Cardiac muscle cell (in vitro differentiated cells and primary cell): ENCODE data around the gene ELF4. TPM values are rescaled to one million over a fixed set of nuclear protein-coding genes. Genes with fewer than 3 reads are reported as not detected.

Source experiments
- DNase-seq, 2 donors: peaks; one replicate each; pipeline versions ENCODE4 v3.0.0 to v3.0.0-alpha.2; 2010 to 2017; ENCODE audit warnings: low read depth in 1 of 2, low spot score in 1 of 2
- H3K27ac ChIP-seq: fragments of 200-600 bp; sonication (generic); 2 replicates; pipeline ENCODE4 v1.5.1; 2016
- H3K27me3 ChIP-seq: fragments of 200-600 bp; sonication (generic); 2 replicates; pipeline ENCODE4 v1.6.0; 2016; ENCODE audit warnings: control low read depth
- H3K36me3 ChIP-seq: fragments of 200-600 bp; sonication (generic); 2 replicates; pipeline ENCODE4 v1.5.1; 2016; ENCODE audit warnings: control low read depth
- H3K4me1 ChIP-seq: fragments of 200-600 bp; sonication (generic); 2 replicates; pipeline ENCODE4 v1.8.1; 2017; ENCODE audit warnings: low read depth, mild to moderate bottlenecking, mixed run types
- H3K4me3 ChIP-seq: fragments of 200-600 bp; sonication (generic); 2 replicates; pipeline ENCODE4 v1.5.1; 2016; ENCODE audit warnings: mild to moderate bottlenecking
- H3K9me3 ChIP-seq: fragments of 200-600 bp; sonication (generic); 2 replicates; pipeline ENCODE4 v1.5.1; 2017; ENCODE audit warnings: low read depth, mild to moderate bottlenecking, control low read depth
- polyA plus RNA-seq: library from polyadenylated mRNA; unstranded; fragments of >200 nt; fragmentation: Nextera tagmentation; extraction: Ambion mirVana; gene quantifications from 2 replicates; pipeline ENCODE4 v1.2.1, GENCODE V29; 2016
- total RNA-seq: library from RNA; depleted of rRNA; stranded (reverse); fragments of >200 nt; gene quantifications from 2 replicates; pipeline ENCODE4 v1.2.3, GENCODE V29; 2016
- TF ChIP-seq, protein P1 (sequence below): IDR thresholded peaks from 2 replicates; pipeline ENCODE4 v1.5.1; 2012; ENCODE audit warnings: low read depth, mild to moderate bottlenecking, low read length

ELF4 gene
- total and polyA plus RNA-seq, 2 experiments from 2014 or later = 0.88 to 1.8 TPM

DNA sequence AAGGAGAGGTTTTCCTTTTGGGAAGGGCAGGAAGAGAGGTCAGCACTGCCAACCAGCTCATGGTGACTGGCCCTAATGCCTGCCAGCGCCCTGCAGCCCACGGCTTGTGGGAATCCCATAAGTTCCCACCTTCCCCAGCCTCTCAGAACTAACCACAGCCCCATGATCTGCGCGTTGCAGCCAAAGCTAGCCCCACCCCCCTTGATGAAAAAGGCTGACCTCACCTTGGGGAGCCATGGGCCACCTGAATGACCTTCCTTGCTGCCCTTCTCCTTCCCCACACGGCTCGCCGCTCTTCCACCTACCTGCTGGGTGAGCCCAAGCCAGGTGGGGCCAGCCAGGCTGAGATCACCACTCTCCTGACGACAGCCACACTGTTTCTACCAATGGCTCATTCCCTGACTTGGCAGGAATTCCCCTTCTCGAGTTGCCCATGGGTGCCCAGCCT, 3.9 kb upstream of the ELF4 start:
- Histone ChIP-seq H3K27ac (no peak overlapping the region), H3K4me3 (no peak overlapping the region), H3K4me1 (no peaks in the 10 kb centered on the region), H3K9me3 (no peaks in the 10 kb centered on the region), H3K36me3 (no peaks in the 10 kb centered on the region), H3K27me3 (peaks cover 19% of the 10 kb centered on the region)
- no peak for DNase-seq
- TF ChIP-seq, protein P1, sequence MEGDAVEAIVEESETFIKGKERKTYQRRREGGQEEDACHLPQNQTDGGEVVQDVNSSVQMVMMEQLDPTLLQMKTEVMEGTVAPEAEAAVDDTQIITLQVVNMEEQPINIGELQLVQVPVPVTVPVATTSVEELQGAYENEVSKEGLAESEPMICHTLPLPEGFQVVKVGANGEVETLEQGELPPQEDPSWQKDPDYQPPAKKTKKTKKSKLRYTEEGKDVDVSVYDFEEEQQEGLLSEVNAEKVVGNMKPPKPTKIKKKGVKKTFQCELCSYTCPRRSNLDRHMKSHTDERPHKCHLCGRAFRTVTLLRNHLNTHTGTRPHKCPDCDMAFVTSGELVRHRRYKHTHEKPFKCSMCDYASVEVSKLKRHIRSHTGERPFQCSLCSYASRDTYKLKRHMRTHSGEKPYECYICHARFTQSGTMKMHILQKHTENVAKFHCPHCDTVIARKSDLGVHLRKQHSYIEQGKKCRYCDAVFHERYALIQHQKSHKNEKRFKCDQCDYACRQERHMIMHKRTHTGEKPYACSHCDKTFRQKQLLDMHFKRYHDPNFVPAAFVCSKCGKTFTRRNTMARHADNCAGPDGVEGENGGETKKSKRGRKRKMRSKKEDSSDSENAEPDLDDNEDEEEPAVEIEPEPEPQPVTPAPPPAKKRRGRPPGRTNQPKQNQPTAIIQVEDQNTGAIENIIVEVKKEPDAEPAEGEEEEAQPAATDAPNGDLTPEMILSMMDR = no peak

GRCh38 chrX:130111220-130112154, 1.2 kb upstream of the ELF4 start:
- DNase-seq = peak in 1 of 2 donors; percentile 22
- no peak overlapping the region for H3K27ac ChIP-seq
- no peak overlapping the region for H3K4me3 ChIP-seq
- no peaks in the 10 kb centered on the region for H3K9me3 ChIP-seq
- no peaks in the 10 kb centered on the region for H3K4me1 ChIP-seq
- peaks cover 19% of the 10 kb centered on the region for H3K27me3 ChIP-seq
- no peaks in the 10 kb centered on the region for H3K36me3 ChIP-seq
- TF ChIP-seq, protein P1 = no peak

DNA sequence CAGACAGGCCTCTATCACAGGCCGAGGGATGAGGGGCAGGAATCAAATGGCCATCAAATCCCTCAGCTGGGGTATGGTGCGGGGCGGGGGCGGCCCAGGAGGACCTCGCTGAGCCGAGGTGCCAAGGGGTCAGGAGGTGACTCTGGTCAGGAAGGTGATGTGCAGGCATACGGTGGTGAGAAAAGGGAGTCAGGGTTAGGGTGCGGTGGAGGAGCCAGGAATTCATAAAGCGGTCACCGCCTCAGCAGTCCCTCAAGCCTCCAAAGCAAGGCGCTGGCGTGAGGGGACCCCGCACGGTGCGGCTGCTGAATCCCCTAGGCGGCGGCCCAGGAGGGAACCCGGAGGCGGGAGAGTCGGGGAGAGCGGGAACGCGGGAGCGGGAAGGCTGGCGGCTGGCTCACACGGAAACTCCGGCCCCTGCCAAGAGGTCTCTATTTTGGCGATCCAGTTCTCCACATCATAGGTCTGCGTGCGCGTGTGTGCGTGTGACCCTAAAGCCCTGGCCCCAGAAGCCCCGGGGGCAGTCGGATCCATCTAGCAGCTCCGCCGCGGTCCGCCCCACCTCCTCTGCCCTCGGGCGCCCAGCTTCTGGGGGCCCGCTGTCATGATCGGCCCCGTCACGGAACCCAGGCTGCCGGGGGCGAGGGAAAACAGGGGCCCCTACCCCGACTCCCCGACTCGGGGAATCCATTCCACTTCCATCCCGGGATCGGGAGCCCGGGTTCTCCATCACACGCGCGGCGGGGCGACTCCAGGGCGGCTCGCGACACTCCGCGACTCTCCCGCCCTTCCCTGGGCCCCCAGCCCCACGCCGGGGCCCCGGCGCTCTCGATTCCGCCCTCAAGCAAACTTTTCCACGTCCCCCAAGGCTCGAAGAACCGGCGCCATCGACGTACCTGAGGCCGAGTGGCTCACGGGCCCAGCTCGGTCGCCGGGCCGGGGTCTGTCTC, 593 bp downstream of the ELF4 start:
- Histone ChIP-seq H3K36me3 (no peaks in the 10 kb centered on the region), H3K9me3 (no peaks in the 10 kb centered on the region), H3K27me3 (peaks cover 19% of the 10 kb centered on the region), H3K27ac (no peak overlapping the region), H3K4me1 (no peaks in the 10 kb centered on the region), H3K4me3 (peak overlapping the region; percentile 22)
- no peak for DNase-seq
- TF ChIP-seq, protein P1 = no peak

GRCh38 chrX:130108647-130109428, 1.5 kb downstream of the ELF4 start:
- TF ChIP-seq, protein P1 = peak; percentile 3
- Histone ChIP-seq H3K9me3 (no peaks in the 10 kb centered on the region), H3K36me3 (no peaks in the 10 kb centered on the region), H3K4me3 (no peak overlapping the region), H3K27me3 (peaks cover 19% of the 10 kb centered on the region), H3K27ac (no peak overlapping the region), H3K4me1 (no peaks in the 10 kb centered on the region)
- no peak for DNase-seq

DNA sequence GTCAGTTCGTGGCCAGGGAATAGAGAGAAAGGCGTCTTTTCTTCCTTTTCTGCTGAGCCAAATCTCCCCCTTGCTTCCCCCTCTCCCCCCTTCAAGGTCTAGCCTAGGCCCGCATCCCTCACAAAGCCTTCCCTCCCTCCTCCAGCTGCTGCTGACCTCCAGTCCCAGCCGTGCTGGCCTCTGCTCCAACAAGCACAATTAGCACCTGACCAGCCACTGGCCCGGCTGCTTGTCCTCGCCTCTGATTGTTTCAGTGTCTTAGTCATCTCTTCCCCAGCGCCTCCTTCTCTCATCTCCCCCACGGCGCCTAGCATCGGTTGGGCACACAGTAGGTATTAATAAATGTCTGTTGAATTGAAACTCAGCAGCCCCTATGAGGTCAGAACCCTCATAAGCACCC, 4.2 kb downstream of the ELF4 start:
- TF ChIP-seq, protein P1 = no peak
- Histone ChIP-seq H3K4me1 (no peaks in the 10 kb centered on the region), H3K27me3 (peaks cover 16% of the 10 kb centered on the region), H3K27ac (no peak overlapping the region), H3K9me3 (no peaks in the 10 kb centered on the region), H3K4me3 (no peak overlapping the region), H3K36me3 (no peaks in the 10 kb centered on the region)
- DNase-seq = no peak
